ENCODE results near the gene RORC. TPM values are rescaled to one million over a fixed set of nuclear protein-coding genes. Genes with fewer than 3 reads are reported as not detected.

Gene RORC
- total RNA-seq, 1 experiment from 2014 or later = 1.3 TPM

DNA sequence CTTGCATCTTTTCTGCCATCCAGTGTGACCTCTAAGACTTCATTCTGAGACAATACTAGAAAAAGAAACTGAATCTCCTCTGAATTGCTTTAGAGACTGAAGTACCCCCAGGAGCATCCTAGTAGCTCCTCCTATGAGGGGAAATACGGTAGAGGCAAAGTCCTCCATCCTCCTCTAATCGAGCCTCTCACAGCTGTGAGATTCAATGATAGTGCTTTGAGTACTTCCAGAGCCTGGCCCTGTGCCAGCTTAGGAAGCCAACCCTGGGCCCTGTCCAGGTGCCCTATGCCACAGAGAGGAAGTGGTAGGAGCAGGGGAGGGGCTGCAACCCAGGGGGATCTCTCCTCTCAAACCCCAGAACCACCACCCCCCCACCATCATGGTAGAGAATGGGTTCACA lies 10.7 kb downstream of the RORC start:
- DNase-seq (ENCODE audit: low read depth, low spot score) (no peak), ATAC-seq (no peak)
- H4K20me1 ChIP-seq (ENCODE audit: insufficient read depth) = no peaks in the 10 kb centered on the region
- H3K27me3 ChIP-seq (ENCODE audit: insufficient read depth, low read length) = no peaks in the 10 kb centered on the region
- no peak for TF ChIP-seq EZH2 (IDR thresholded peaks at IDR 0.05)
- TF ChIP-seq, protein P1, sequence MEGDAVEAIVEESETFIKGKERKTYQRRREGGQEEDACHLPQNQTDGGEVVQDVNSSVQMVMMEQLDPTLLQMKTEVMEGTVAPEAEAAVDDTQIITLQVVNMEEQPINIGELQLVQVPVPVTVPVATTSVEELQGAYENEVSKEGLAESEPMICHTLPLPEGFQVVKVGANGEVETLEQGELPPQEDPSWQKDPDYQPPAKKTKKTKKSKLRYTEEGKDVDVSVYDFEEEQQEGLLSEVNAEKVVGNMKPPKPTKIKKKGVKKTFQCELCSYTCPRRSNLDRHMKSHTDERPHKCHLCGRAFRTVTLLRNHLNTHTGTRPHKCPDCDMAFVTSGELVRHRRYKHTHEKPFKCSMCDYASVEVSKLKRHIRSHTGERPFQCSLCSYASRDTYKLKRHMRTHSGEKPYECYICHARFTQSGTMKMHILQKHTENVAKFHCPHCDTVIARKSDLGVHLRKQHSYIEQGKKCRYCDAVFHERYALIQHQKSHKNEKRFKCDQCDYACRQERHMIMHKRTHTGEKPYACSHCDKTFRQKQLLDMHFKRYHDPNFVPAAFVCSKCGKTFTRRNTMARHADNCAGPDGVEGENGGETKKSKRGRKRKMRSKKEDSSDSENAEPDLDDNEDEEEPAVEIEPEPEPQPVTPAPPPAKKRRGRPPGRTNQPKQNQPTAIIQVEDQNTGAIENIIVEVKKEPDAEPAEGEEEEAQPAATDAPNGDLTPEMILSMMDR (IDR thresholded peaks at IDR 0.05 in 2 of 3, conservative IDR thresholded peaks at IDR 0.05 in 1 of 3; ENCODE audit: borderline replicate concordance in 1 of 3, insufficient read depth in 1 of 3, low read depth in 2 of 3, low read length in 2 of 3) = no peak
- TF ChIP-seq CEBPB (IDR thresholded peaks at IDR 0.05; ENCODE audit: low read depth) = no peak
- TF ChIP-seq SRF (IDR thresholded peaks at IDR 0.05; ENCODE audit: low read depth) = no peak
- TF ChIP-seq, protein P2, sequence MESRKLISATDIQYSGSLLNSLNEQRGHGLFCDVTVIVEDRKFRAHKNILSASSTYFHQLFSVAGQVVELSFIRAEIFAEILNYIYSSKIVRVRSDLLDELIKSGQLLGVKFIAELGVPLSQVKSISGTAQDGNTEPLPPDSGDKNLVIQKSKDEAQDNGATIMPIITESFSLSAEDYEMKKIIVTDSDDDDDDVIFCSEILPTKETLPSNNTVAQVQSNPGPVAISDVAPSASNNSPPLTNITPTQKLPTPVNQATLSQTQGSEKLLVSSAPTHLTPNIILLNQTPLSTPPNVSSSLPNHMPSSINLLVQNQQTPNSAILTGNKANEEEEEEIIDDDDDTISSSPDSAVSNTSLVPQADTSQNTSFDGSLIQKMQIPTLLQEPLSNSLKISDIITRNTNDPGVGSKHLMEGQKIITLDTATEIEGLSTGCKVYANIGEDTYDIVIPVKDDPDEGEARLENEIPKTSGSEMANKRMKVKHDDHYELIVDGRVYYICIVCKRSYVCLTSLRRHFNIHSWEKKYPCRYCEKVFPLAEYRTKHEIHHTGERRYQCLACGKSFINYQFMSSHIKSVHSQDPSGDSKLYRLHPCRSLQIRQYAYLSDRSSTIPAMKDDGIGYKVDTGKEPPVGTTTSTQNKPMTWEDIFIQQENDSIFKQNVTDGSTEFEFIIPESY (IDR thresholded peaks at IDR 0.05; ENCODE audit: extremely low read depth, insufficient replicate concordance, low read length) = no peak
- TF ChIP-seq, protein P3, sequence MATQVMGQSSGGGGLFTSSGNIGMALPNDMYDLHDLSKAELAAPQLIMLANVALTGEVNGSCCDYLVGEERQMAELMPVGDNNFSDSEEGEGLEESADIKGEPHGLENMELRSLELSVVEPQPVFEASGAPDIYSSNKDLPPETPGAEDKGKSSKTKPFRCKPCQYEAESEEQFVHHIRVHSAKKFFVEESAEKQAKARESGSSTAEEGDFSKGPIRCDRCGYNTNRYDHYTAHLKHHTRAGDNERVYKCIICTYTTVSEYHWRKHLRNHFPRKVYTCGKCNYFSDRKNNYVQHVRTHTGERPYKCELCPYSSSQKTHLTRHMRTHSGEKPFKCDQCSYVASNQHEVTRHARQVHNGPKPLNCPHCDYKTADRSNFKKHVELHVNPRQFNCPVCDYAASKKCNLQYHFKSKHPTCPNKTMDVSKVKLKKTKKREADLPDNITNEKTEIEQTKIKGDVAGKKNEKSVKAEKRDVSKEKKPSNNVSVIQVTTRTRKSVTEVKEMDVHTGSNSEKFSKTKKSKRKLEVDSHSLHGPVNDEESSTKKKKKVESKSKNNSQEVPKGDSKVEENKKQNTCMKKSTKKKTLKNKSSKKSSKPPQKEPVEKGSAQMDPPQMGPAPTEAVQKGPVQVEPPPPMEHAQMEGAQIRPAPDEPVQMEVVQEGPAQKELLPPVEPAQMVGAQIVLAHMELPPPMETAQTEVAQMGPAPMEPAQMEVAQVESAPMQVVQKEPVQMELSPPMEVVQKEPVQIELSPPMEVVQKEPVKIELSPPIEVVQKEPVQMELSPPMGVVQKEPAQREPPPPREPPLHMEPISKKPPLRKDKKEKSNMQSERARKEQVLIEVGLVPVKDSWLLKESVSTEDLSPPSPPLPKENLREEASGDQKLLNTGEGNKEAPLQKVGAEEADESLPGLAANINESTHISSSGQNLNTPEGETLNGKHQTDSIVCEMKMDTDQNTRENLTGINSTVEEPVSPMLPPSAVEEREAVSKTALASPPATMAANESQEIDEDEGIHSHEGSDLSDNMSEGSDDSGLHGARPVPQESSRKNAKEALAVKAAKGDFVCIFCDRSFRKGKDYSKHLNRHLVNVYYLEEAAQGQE (IDR thresholded peaks at IDR 0.05; ENCODE audit: low read depth) = no peak
- TF ChIP-seq RAD21 (IDR thresholded peaks at IDR 0.05; ENCODE audit: low read depth) = no peak
- intact Hi-C loops (cut with micrococcal nuclease) = no loop called here
- CTCF ChIA-PET = interaction anchor here (2.0 kb wide), 1 partner anchor 10 kb away, joined by 5 read pairs; no protein-coding TSS in a partner anchor
- POLR2A ChIA-PET = interaction anchor here (0.8 kb wide), 1 partner anchor 10 kb away, joined by 4 read pairs; no protein-coding TSS in a partner anchor
- H3K9ac ChIP-seq (ENCODE audit: low read length) = no peak overlapping the region
- no peaks in the 10 kb centered on the region for H3K36me3 ChIP-seq (ENCODE audit: control insufficient read depth in 1 of 2, insufficient read depth in 2 of 2, low read length in 2 of 2)
- RAD21 ChIA-PET (ENCODE audit: low non-redundant PET in 1 of 2, low total read pairs in 2 of 2, uncharacterized antibody in 2 of 2, unreplicated experiment in 2 of 2) = no interaction called here
- H3K4me3 ChIP-seq (replicated peaks in 1 of 2; ENCODE audit: low read depth in 1 of 2, low read length in 2 of 2) = no peak overlapping the region
- no peak overlapping the region for H3K27ac ChIP-seq (ENCODE audit: low read depth, low read length)
- H3K9me2 ChIP-seq (ENCODE audit: insufficient read depth) = no peaks in the 10 kb centered on the region
- BruUV-seq (replicated peaks) = no TSS peak
- no peak overlapping the region for H3K4me2 ChIP-seq (ENCODE audit: low read length)
- peaks cover under 1 to 3% of the 10 kb centered on the region in 2 experiments; a peak in 2 of 4 replicates for H3K4me1 ChIP-seq (ENCODE audit: control insufficient read depth in 1 of 2, insufficient read depth in 2 of 2, low read length in 2 of 2)
- H2AFZ ChIP-seq (ENCODE audit: low read depth, low read length, poor library complexity, severe bottlenecking) = no peak overlapping the region
- no peaks in the 10 kb centered on the region for H3K9me3 ChIP-seq (ENCODE audit: control insufficient read depth in 1 of 2, insufficient read depth in 1 of 2, low read depth in 1 of 2, low read length in 2 of 2)
- no peaks in the 10 kb centered on the region for H3K79me2 ChIP-seq (ENCODE audit: insufficient read depth, low read length)
